B cell (primary cell): Measurements from ENCODE around the gene KLHL18. TPM values are rescaled to one million over a fixed set of nuclear protein-coding genes. Genes with fewer than 3 reads are reported as not detected.
A peak's percentile ranks its signal among the peaks of the same experiment; 100 is the strongest.

Source experiments
- ATAC-seq: fragments of 200-7000 bp; cut with Tn5 transposase; one replicate; pipeline ENCODE4 v1.10.0; 2021; ENCODE audit warnings: low read depth, mild to moderate bottlenecking, moderate number of reproducible peaks, moderate library complexity
- CTCF ChIA-PET: fragments of 350-600 bp; sonication (Branson Sonifier 250); formaldehyde crosslinking; loops from one replicate; lab custom pipeline; 2021; ENCODE audit warnings: antibody characterized with exemption, inconsistent platforms; lab: Charles Lee
- POLR2A ChIA-PET: fragments of 350-600 bp; sonication (Branson Sonifier 250); formaldehyde crosslinking; loops from one replicate; lab custom pipeline; 2021; ENCODE audit warnings: antibody characterized with exemption; lab: Charles Lee
- DNase-seq: peaks from one replicate; pipeline ENCODE4 v3.0.0; 2013
- H2AFZ ChIP-seq: 2 replicates; pipeline ENCODE4 v1.6.1; 2012; ENCODE audit warnings: mild to moderate bottlenecking, low read depth, low read length; ENCODE audit not compliant: insufficient read depth, poor library complexity, severe bottlenecking
- H3K27ac ChIP-seq, 2 donors: 1 replicate in 1 of 2; 2 replicates in 1 of 2; pipeline ENCODE4 v1.5.1; 2012 to 2013; ENCODE audit warnings: low read length in 2 of 2, mild to moderate bottlenecking in 2 of 2, moderate library complexity in 1 of 2
- H3K27me3 ChIP-seq, 4 experiments: fragments of 200-600 bp in 1 of 4; sonication (generic) in 1 of 4; replicated peaks in 1 of 4; 1 replicate in 2 of 4; 2 replicates in 2 of 4; pipeline versions ENCODE4 v1.6.1 to v1.7.0; 2013 to 2016; ENCODE audit warnings: low read length in 3 of 4, mild to moderate bottlenecking in 2 of 4, mixed read lengths in 1 of 4, moderate library complexity in 1 of 4; ENCODE audit not compliant: insufficient read depth in 4 of 4, control insufficient read depth in 3 of 4; ENCODE audit errors: control extremely low read depth in 1 of 4
- H3K36me3 ChIP-seq, 2 experiments: replicated peaks in 1 of 2; 1 replicate in 1 of 2; 2 replicates in 1 of 2; pipeline versions ENCODE4 v1.6.1 to v1.7.1; 2013; ENCODE audit warnings: low read length in 1 of 2; ENCODE audit not compliant: insufficient read depth in 2 of 2, control insufficient read depth in 1 of 2; ENCODE audit errors: control extremely low read depth in 1 of 2, extremely low read depth in 1 of 2
- H3K4me1 ChIP-seq, 2 donors: fragments of 200-600 bp in 1 of 2; sonication (generic) in 1 of 2; 1 replicate in 1 of 2; 2 replicates in 1 of 2; pipeline versions ENCODE4 v1.5.1 to v1.6.1; 2013 to 2017; ENCODE audit warnings: low read length in 2 of 2; ENCODE audit not compliant: control insufficient read depth in 2 of 2, insufficient read depth in 2 of 2
- H3K4me2 ChIP-seq: replicated peaks from 2 replicates; pipeline ENCODE3; 2012; ENCODE audit warnings: mild to moderate bottlenecking, low read depth, low read length; ENCODE audit not compliant: poor library complexity, severe bottlenecking
- H3K4me3 ChIP-seq, 5 experiments: fragments of 200-600 bp in 1 of 5; sonication (generic) in 1 of 5; 1 replicate in 3 of 5; 2 replicates in 2 of 5; pipeline versions ENCODE4 v1.5.1 to v1.7.0; 2011 to 2016; ENCODE audit warnings: low read length in 4 of 5, mild to moderate bottlenecking in 4 of 5, low read depth in 2 of 5, control low read depth in 1 of 5, moderate library complexity in 1 of 5; ENCODE audit not compliant: insufficient read depth in 1 of 5; ENCODE audit errors: control extremely low read depth in 1 of 5, extremely low read depth in 1 of 5
- H3K79me2 ChIP-seq: fragments of 200-600 bp; sonication (generic); one replicate; pipeline ENCODE4 v1.6.0; 2016; ENCODE audit warnings: low read length; ENCODE audit not compliant: control insufficient read depth, insufficient read depth
- H3K9ac ChIP-seq: fragments of 200-600 bp; sonication (generic); 2 replicates; pipeline ENCODE4 v1.6.1; 2017; ENCODE audit warnings: mild to moderate bottlenecking, low read length, moderate library complexity
- H3K9me3 ChIP-seq, 3 donors: one replicate each; pipeline versions ENCODE4 v1.6.1 to v1.7.1; 2013; ENCODE audit warnings: low read length in 2 of 3; ENCODE audit not compliant: control insufficient read depth in 2 of 3, insufficient read depth in 1 of 3; ENCODE audit errors: control extremely low read depth in 1 of 3
- H4K20me1 ChIP-seq: 2 replicates; pipeline ENCODE4 v1.6.0; 2012; ENCODE audit warnings: mild to moderate bottlenecking, low read length; ENCODE audit not compliant: insufficient read depth, control insufficient read depth, poor library complexity, severe bottlenecking
- H3K27ac Mint-ChIP-seq: one replicate; pipeline ENCODE4 v1.8.0; 2021; ENCODE audit warnings: mixed read lengths
- H3K27me3 Mint-ChIP-seq: one replicate; pipeline ENCODE4 v1.8.0; 2021; ENCODE audit warnings: mixed read lengths
- H3K4me1 Mint-ChIP-seq: one replicate; pipeline ENCODE4 v1.8.0; 2021; ENCODE audit warnings: mixed read lengths
- H3K4me3 Mint-ChIP-seq: one replicate; pipeline ENCODE4 v1.8.0; 2021; ENCODE audit warnings: mixed read lengths
- H3K9me3 Mint-ChIP-seq: one replicate; pipeline ENCODE4 v1.8.0; 2022; ENCODE audit warnings: mixed read lengths; ENCODE audit not compliant: insufficient read depth
- EZH2 ChIP-seq: IDR thresholded peaks from 2 replicates; pipeline ENCODE4 v1.6.1; 2012; ENCODE audit warnings: borderline replicate concordance, low read depth, mild to moderate bottlenecking, moderate library complexity, low read length; ENCODE audit not compliant: insufficient read depth, poor library complexity, severe bottlenecking
- WGBS: methylation state at CpG from one replicate; pipeline ENCODE4 v1.1.5; 2013; ENCODE audit warnings: missing lambda C conversion rate; ENCODE audit not compliant: insufficient coverage; 5-methylcytosine and 5-hydroxymethylcytosine counted together
- intact Hi-C: fragments of 100-400 bp; cut with micrococcal nuclease; formaldehyde crosslinking; loops from one replicate; pipeline ENCODE4 v1.10.0; 2022
- polyA plus RNA-seq: library from polyadenylated mRNA; depleted of rRNA; stranded (reverse); fragments of >200 nt; gene quantifications from 2 replicates; pipeline ENCODE4 v1.2.3, GENCODE V29; 2012
- total RNA-seq, 2 donors: library from RNA; stranded (reverse); fragments of 120-200 nt in 1 of 2; gene quantifications; 1 replicate in 1 of 2; 2 replicates in 1 of 2; pipeline versions ENCODE4 v1.2.3 to v1.2.4, GENCODE V29; 2013 to 2022
- TF ChIP-seq, protein P1 (sequence below): fragments of 200-600 bp; IDR thresholded peaks from one replicate; pipeline ENCODE4 v1.8.0; 2022; ENCODE audit warnings: antibody characterized with exemption, mild to moderate bottlenecking

Gene KLHL18
- total and polyA plus RNA-seq, 2 donors (not counting 1 experiment from before 2014, with no cell fraction given) = 30.9 to 50.8 TPM

DNA sequence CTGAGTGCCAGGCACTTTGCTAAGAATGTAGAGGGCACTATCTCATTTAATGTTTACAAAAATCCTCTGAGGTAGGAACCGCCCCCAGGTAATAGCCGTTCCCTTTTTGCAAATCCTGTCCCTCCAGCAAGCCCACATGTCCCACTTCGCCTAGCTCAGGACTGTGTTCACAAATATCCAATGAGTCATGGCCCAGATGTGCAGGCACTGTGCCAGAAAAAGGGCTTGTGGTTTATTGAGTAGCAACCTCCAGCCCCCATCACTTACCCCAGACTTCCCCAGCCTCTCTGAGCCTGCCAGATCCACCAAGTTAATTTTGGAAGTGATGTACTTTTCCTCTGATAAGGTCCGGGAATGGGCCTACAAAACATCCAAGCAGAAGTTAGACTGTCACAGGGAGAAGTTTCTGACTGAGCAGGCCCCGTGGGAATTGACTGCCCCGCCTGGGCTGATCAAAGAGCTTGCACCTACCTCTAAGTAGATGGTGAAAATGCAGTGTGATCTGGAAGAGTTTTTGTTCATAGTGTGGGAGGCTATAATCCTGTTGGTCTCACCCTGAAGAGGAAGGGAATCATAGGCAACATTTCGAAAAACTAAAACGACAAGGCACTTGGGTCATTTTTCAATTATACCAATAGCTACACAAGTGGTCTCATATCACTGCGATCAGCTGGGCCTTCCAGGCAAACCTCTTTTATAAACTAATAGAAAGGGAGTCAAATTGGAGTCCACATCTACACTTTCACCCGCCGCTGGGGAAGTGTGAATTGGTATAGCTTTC is 15.8 kb upstream of the KLHL18 start:
- Mint-ChIP-seq H3K4me1 (peaks cover 9% of the 10 kb centered on the region), H3K27ac (no peak overlapping the region), H3K27me3 (no peaks in the 10 kb centered on the region), H3K4me3 (no peak overlapping the region), H3K9me3 (no peaks in the 10 kb centered on the region)
- ChIA-PET CTCF (no interaction called here), POLR2A (interaction anchor here (1.5 kb wide), 1 partner anchor 16 kb away, joined by 5 read pairs; the partner anchor contains the start of genes KIF9 and KLHL18)
- H3K4me1 ChIP-seq = peaks cover 4 to 7% of the 10 kb centered on the region in 2 donors
- no peak overlapping the region for H3K9ac ChIP-seq
- no peaks in the 10 kb centered on the region for H4K20me1 ChIP-seq
- intact Hi-C loops = no loop called here
- DNase-seq (peak; percentile 39), ATAC-seq (peak; percentile 69)
- TF ChIP-seq EZH2 = no peak
- TF ChIP-seq, protein P1, sequence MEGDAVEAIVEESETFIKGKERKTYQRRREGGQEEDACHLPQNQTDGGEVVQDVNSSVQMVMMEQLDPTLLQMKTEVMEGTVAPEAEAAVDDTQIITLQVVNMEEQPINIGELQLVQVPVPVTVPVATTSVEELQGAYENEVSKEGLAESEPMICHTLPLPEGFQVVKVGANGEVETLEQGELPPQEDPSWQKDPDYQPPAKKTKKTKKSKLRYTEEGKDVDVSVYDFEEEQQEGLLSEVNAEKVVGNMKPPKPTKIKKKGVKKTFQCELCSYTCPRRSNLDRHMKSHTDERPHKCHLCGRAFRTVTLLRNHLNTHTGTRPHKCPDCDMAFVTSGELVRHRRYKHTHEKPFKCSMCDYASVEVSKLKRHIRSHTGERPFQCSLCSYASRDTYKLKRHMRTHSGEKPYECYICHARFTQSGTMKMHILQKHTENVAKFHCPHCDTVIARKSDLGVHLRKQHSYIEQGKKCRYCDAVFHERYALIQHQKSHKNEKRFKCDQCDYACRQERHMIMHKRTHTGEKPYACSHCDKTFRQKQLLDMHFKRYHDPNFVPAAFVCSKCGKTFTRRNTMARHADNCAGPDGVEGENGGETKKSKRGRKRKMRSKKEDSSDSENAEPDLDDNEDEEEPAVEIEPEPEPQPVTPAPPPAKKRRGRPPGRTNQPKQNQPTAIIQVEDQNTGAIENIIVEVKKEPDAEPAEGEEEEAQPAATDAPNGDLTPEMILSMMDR = no peak
- H3K36me3 ChIP-seq = no peaks in the 10 kb centered on the region
- no peaks in the 10 kb centered on the region for H3K79me2 ChIP-seq
- H2AFZ ChIP-seq = no peak overlapping the region
- no peaks in the 10 kb centered on the region for H3K27me3 ChIP-seq
- H3K4me2 ChIP-seq = no peak overlapping the region
- H3K9me3 ChIP-seq = no peaks in the 10 kb centered on the region
- no peak overlapping the region for H3K4me3 ChIP-seq
- no peak overlapping the region for H3K27ac ChIP-seq
- WGBS = 0% methylated on average over 2 of the region's 11 CpGs

DNA sequence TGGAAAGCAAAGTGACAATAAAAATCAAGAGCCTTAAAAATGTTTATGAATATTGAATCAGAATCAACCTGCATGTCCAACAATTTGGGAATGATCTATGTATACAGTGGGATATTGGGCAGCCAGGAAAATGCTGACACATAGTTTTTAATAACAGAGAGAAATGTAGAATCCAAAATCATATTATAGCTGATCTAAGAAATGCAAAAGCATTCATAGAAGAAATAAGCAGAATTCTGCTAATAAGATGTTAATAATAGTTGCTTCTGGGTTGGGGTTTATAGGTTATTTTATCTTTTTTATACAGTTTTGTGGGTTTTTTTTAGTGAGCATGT is 15.3 kb upstream of the KLHL18 start:
- Histone ChIP-seq H4K20me1 (no peaks in the 10 kb centered on the region), H3K9me3 (no peaks in the 10 kb centered on the region), H3K79me2 (no peaks in the 10 kb centered on the region), H3K27ac (no peak overlapping the region), H2AFZ (no peak overlapping the region), H3K4me2 (no peak overlapping the region), H3K4me1 (peaks cover 4 to 7% of the 10 kb centered on the region in 2 donors), H3K27me3 (no peaks in the 10 kb centered on the region), H3K4me3 (no peak overlapping the region), H3K36me3 (no peaks in the 10 kb centered on the region), H3K9ac (no peak overlapping the region)
- Mint-ChIP-seq H3K27me3 (no peaks in the 10 kb centered on the region), H3K4me1 (peaks cover 9% of the 10 kb centered on the region), H3K27ac (no peak overlapping the region), H3K4me3 (no peak overlapping the region), H3K9me3 (no peaks in the 10 kb centered on the region)
- ChIA-PET POLR2A (interaction anchor here (1.5 kb wide), 1 partner anchor 15 kb away, joined by 5 read pairs; the partner anchor contains the start of genes KIF9 and KLHL18), CTCF (no interaction called here)
- intact Hi-C loops = no loop called here
- TF ChIP-seq, protein P1 = no peak
- TF ChIP-seq EZH2 = no peak
- no peak for DNase-seq
- no peak for ATAC-seq
